SKM-1 treated with dmso at 0.1 percent for 144 hours (cell line): ENCODE data around the gene ADAMTS12.

ENCODE experiments used
- DNase-seq: peaks from one replicate; lab custom pipeline; 2025; ENCODE audit not compliant: unreplicated experiment; lab: John Stamatoyannopoulos, UW

Gene ADAMTS12

DNA sequence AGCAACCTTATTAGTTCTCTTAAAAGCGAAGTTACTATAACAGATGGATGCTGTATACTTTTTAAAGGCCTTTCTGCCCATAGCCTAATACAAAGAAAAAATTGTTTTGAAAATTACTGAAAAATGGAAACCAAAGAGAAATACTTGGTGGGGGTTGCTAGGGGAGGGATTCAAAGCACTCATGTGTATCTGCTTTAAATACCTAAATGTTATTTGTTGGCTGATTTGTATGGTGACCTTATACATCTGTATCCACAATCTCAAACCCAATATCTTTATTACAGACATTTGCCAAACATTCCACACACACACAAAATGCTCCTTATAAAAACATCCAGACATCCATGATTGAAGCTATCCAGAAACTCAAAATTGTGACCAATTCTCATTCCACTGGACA lies 172.0 kb downstream of the ADAMTS12 start:
- DNase-seq: no peak

GRCh38 chr5:33715661-33716060 lies 176.1 kb downstream of the ADAMTS12 start:
- no peak for DNase-seq

DNA sequence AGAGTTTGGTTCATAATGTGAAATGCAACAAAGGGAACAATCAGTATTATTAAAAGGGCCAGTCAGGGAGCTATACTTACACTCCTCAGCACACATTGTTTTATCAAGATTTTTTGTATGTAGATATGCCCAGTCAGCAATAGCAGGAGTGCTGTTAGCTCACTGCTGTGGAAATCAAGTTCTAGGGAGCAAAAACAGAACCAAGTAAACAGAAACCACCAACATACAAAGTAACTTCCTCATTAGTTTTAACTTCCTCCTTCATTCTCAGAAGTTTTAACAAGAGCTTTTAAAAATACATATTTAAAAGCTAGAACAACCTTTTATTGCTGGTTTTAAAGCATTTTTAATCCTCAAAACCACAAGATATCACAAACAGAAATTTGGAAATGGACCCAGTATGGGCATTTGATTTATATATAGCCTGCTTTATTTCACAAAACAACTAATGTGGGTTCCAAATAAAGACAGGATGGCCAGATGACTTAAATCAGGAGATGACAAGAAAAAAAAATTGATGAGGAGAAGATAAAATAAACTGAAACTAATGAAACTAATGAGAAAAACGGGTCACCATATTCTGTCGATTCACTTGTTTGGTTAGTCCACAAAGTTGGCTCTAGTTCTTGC lies 178.5 kb downstream of the ADAMTS12 start:
- DNase-seq: no peak

GRCh38 chr5:33712664-33713063 lies 179.1 kb downstream of the ADAMTS12 start:
- DNase-seq: no peak

DNA sequence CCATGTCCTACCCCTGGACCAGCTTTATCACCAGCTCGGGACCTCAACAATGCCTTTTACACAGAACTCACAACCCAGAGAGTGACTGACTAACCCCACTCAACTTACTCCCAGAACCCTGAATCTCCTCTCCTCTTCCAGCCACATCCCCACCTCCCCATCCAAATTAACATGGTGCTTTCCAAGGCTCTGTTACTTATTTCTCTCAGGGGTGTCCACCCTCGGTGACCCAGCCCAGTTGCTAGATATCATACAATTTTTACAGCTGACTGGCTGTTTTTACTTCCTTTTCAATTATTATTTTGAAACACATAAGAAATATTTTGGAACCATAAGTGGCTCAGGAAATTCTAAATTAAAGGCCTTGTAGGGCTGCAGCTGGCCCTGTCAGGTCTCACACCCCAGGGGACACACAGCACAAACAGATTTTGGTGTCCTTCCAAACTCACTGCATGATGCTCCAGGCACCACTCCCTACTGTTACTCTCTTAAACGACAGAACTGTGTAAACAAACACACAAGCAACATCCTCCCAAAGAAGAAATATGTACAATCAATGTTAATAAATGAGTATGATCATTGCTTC lies 180.6 kb downstream of the ADAMTS12 start:
- no peak for DNase-seq

DNA sequence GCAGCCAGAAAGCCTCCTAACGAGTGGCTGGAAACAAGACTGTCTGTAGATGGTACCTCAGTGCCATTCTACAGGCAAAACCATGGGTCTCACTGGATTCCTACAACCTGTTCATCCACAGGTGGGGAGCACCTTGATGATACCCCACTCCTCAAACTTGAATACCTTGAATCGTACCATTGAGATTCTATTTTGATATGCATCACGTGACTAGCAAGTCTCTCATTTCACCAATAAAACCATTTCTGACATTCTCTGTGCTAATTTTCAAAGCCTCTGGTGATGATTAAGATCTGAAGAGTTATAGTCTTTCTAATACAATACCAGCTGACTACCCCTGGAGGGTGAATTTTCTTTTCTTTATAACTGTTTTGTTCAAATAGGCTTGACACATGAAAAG lies 188.9 kb downstream of the ADAMTS12 start:
- no peak for DNase-seq

GRCh38 chr5:33701951-33702350 lies 189.8 kb downstream of the ADAMTS12 start:
- DNase-seq: no peak

DNA sequence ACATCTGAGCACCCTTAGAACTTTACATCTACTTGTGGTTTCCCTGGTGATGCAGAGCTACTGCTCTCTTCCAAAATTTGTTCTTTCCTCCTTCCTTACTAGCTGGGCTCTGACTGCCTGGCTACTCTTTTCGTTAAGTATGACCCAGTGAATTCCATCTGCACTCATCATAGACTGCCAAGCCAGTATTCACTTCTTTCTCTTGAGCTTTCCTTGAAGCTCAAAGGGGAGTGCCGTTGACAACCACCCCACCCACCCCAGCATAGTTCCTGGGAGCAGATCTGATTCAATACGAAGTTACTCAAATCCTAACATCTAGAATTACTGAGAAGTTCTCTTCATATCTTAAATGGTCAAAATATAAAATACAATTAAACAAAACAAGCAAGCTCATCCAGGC lies 190.5 kb downstream of the ADAMTS12 start:
- no peak for DNase-seq

- DNase-seq: no peak
Measured at GRCh38 chr5:33696411-33696810, 195.4 kb downstream of the ADAMTS12 start.

GRCh38 chr5:33692980-33693379 lies 198.8 kb downstream of the ADAMTS12 start:
- DNase-seq: no peak

DNA sequence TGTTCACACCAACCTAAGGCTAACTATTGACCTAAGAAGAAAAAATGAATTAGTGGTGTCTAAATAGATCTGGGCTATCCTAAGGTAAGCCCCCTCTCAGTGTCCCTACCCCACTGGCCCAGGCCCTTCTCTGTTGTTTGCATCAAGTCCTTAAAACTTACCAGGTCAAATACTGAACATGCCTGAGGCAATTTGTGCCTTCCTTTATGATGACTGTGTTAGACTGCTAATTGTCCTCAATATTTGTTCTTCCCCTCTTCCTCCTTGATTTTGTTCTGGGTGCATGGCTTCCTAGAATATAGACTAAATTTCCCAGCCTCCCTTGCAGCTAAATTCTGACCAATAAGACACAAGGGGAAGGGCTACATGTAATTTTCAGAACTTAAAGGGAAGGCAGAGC lies 199.9 kb downstream of the ADAMTS12 start:
- DNase-seq: no peak

- DNase-seq: no peak
Measured at GRCh38 chr5:33690374-33691135, 201.2 kb downstream of the ADAMTS12 start.

GRCh38 chr5:33688526-33688925 lies 203.3 kb downstream of the ADAMTS12 start:
- DNase-seq: no peak

GRCh38 chr5:33688066-33688465 lies 203.7 kb downstream of the ADAMTS12 start:
- no peak for DNase-seq

DNA sequence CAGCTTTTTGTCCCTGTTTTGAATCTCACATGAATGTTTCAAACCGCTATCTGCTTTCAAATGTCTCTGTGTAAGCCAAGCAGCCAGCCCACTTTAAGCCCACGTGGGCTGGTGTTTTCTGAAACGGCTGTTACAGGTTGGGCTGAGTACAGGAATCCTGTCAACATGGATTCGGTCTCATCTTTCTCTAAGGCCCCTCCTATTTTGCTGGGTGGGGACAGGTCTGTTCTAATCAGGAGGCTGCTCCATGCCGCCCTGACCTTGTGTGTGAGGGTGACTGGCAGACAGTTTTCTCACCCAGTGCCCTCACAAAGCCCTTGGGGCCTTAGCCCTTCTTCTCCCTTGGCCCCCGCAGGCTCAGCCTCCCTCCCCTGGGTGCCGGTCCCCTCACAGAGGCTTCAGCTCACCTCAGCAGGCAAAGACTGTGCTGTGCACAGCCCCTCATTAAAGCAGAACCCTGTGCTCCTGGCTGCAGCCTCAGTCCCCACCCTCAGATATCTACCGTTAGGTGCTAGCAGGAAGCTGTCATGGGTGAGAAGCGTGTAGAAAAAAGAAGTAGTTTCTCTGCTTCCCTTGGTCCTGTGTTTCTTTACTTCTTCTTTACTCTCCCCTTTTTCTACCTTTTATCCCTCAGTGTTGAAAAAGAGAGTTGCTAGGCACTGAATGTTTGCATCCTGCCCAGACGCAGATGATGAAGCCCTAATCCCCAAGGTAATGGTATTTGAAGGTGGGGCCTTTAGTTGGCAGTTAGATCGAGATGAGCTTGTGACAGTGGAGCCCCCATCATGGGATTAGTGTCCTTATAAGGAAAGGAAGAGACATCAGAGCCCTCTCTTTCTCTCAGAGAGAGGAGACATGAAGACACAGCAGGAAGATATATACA lies 205.7 kb downstream of the ADAMTS12 start:
- DNase-seq: no peak

DNA sequence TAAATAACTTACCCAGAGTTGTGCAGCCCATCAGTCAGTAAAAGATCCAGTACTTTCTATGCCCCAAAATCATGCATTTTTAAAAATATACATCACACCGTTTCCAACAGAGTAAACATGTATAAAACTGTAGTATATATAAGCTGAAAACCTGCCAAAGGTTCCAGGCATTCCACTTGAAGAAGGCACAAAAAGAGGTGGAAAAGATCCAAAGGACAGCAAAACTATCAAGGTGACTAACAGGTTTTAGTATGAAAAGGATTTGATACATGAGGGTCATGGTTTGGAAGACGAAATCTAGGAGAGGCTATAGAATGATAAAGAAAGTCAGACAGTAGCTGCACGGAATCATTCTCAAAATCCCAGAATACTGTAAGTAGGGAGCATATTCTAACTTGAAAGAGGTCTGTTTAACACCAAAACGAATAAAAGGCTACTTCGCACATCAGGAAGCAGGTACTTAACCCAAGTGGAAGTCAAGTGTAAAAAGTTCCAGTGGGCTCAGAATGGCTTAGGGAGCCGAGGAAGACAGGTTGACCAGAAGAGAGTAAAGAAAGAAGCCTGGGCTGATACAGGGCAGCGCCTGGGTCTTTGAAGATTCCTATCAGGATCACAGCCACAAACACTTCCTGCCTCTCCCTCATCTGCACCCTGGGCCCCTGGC lies 207.2 kb downstream of the ADAMTS12 start:
- no peak for DNase-seq

DNA sequence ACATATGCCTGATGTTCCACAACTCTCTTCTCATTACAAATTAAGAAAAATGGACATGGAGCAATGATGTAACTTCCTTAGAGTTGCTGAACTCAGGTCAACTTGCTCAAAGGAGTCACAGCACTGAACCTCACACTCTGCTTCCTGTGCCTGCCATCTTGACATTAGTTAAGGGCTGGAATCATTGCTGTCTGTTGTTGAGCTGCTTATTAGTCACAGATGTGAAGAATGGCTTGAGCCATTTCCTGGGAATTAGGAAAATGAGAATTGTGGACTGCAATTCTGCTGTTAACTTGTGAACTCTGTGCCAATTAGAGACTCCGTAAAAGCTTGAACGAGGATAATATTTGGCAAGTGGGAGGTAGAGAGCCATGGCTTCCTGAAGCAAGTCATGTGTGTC lies 212.0 kb downstream of the ADAMTS12 start:
- DNase-seq: no peak

GRCh38 chr5:33675958-33676464 lies 215.8 kb downstream of the ADAMTS12 start:
- peak; percentile 54 for DNase-seq

GRCh38 chr5:33671700-33672291 lies 220.0 kb downstream of the ADAMTS12 start:
- no peak for DNase-seq

DNA sequence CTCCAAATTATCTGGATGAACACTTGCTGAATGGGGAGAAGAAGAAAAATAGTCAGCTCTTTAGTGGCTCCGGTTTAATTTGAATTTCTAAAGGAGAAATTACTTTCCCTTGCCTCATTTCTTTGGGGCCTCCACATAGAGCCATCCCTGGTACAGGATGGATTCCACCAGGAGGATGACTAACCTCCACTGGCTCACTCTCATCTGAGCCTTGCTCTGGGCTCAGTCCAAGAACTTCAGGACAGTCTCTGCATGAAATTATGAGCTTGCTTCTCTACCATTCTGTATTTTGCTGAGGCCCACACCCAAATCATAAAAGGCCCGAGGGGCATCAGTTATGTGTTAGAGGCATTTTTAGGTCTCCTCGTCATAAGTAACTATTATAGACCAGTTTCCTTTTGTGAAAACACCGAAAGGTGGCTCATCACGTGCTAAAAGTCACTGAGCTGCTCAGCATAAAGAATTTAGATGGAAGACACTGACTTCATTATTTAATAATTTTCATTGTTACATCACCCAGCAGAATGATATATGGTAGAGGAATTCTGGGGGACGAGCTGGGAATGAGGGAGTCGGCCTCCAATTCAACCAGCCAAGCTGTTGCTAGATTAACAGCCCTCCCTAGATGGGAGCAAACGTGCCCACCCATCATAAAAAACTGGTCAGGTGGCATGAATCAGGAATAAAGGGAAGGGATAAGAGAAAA lies 228.9 kb downstream of the ADAMTS12 start:
- no peak for DNase-seq
